Measurements from ENCODE around the gene PITPNB.

DNA sequence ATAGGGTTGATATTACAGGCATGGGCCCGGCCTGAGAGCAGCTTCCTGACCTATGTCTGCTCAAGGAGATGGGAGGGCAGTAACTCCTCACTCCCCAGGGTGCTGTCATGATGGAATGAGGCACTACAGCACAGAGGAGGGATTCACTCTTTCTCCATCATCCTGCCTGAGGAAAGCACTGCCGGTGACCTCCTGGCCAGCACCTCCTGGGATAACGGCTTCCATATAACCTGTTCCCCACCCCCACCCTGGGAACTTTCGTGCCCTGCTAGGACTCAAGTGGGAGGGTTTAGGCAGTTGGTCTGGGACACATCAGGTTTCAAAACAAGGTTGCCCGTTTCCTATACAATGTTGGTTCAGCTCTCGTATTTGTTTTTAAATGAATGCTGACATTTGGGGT, 74.8 kb downstream of the PITPNB start:
- TF ChIP-seq EZH2 (IDR thresholded peaks at IDR 0.05; ENCODE audit: low read depth, unreplicated experiment) (no peak), POLR2AphosphoS5 (IDR thresholded peaks at IDR 0.05; ENCODE audit: low read depth) (no peak), EZH2phosphoT487 (IDR thresholded peaks at IDR 0.05; ENCODE audit: unreplicated experiment) (no peak), ZNF331 (CRISPR knock-in tag; IDR thresholded peaks at IDR 0.05; ENCODE audit: low read depth) (no peak), CREB1 (CRISPR knock-in tag; IDR thresholded peaks at IDR 0.05; ENCODE audit: low read depth) (no peak), NANOG (IDR thresholded peaks at IDR 0.05; ENCODE audit: borderline replicate concordance) (no peak)
- TF ChIP-seq, protein P1, sequence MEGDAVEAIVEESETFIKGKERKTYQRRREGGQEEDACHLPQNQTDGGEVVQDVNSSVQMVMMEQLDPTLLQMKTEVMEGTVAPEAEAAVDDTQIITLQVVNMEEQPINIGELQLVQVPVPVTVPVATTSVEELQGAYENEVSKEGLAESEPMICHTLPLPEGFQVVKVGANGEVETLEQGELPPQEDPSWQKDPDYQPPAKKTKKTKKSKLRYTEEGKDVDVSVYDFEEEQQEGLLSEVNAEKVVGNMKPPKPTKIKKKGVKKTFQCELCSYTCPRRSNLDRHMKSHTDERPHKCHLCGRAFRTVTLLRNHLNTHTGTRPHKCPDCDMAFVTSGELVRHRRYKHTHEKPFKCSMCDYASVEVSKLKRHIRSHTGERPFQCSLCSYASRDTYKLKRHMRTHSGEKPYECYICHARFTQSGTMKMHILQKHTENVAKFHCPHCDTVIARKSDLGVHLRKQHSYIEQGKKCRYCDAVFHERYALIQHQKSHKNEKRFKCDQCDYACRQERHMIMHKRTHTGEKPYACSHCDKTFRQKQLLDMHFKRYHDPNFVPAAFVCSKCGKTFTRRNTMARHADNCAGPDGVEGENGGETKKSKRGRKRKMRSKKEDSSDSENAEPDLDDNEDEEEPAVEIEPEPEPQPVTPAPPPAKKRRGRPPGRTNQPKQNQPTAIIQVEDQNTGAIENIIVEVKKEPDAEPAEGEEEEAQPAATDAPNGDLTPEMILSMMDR (conservative IDR thresholded peaks at IDR 0.05; ENCODE audit: low read depth in 2 of 2) = no peak
- TF ChIP-seq, protein P2, sequence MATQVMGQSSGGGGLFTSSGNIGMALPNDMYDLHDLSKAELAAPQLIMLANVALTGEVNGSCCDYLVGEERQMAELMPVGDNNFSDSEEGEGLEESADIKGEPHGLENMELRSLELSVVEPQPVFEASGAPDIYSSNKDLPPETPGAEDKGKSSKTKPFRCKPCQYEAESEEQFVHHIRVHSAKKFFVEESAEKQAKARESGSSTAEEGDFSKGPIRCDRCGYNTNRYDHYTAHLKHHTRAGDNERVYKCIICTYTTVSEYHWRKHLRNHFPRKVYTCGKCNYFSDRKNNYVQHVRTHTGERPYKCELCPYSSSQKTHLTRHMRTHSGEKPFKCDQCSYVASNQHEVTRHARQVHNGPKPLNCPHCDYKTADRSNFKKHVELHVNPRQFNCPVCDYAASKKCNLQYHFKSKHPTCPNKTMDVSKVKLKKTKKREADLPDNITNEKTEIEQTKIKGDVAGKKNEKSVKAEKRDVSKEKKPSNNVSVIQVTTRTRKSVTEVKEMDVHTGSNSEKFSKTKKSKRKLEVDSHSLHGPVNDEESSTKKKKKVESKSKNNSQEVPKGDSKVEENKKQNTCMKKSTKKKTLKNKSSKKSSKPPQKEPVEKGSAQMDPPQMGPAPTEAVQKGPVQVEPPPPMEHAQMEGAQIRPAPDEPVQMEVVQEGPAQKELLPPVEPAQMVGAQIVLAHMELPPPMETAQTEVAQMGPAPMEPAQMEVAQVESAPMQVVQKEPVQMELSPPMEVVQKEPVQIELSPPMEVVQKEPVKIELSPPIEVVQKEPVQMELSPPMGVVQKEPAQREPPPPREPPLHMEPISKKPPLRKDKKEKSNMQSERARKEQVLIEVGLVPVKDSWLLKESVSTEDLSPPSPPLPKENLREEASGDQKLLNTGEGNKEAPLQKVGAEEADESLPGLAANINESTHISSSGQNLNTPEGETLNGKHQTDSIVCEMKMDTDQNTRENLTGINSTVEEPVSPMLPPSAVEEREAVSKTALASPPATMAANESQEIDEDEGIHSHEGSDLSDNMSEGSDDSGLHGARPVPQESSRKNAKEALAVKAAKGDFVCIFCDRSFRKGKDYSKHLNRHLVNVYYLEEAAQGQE (IDR thresholded peaks at IDR 0.05; ENCODE audit: unreplicated experiment) = no peak
